ENCODE data around the gene ANKRD45.
"Not testable (repeated sequence)": the region's sequence is repeated elsewhere in the genome, so short reads cannot be mapped to it uniquely, and the experiment has no call there.

Gene ANKRD45

DNA sequence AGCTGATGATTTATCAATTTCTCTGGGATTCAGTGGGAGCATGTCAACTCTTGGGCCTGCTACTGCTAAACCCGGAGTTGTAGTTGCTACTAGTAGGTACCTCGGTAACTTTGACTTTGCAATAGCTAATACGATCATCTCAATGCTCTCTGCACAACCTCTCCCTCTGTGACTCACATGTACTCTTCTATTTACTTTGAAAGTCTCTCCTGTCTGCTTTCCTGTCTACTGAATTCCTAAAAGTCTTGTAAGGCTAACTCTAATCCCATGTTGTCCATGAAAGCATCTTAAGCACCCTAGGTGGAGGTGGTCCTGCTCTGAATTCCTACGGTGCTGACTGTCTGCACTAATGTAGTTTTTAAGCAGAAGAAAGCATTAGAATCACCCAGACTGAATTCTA, 96.1 kb downstream of the ANKRD45 start:
- DNase-seq (ENCODE audit: low spot score) (no peak), FAIRE-seq (no peak)

DNA sequence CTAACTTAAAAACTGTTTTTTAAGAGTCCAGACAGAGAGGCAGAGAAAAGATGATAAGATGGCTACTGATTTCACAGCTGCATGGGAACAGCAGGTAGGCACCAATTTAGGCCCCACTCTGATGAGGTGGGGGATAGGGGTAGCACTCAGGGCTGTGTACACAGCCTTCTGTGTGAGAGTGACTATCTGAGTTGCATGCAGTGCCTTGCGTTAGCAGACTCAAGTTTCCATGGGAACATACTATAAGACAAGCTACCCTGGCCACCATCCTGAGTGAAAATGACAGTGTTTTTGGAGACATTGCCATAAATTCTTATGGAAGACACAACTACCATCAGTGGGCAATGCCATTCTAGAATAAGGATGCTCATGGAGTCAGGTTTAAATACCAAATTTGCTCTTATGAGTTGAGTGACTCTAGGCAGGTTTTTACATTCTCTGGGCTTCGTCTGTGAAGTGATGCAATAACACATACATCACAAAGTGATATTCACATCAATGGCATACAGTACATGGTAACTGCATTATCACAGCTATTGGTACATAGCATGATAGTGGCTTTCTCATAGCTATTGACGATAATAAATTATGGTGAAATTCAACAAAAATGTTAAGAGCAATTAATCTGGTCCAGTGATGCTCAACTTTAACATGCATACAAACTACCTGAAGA, 97.3 kb downstream of the ANKRD45 start:
- FAIRE-seq = no peak
- no peak for DNase-seq (ENCODE audit: low spot score)

DNA sequence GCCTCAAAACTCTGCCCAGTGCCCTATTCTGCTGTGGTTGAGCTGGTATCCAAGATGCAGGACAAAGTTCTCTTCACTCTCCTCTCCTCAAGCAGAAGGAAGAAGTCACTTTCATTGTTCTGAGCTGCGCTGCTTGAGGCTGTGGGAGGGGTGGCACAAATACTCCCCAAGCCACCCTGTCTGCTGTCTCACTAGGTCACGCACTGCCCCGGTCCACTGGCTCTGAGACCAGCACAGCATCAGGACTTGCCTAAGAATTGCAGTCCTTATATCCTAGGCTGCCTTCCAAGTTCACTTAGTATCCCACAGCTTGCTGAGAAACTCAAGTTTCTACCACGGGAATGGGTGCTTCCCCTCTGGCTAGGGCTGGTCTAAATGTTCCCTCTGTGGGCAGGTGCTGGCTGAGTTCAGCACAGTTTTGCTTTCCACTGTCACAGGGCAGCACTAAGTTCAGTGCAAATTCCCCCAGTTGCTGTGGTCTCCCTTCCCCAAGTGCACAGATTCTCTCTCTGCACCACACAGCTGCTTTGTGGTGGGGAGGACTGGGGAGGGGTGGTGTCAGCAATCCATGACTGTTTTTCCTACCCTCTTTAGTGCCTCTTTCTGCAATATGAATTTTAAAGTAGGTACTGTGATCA, 99.2 kb downstream of the ANKRD45 start:
- no peak for DNase-seq (ENCODE audit: low spot score)
- no peak for FAIRE-seq

DNA sequence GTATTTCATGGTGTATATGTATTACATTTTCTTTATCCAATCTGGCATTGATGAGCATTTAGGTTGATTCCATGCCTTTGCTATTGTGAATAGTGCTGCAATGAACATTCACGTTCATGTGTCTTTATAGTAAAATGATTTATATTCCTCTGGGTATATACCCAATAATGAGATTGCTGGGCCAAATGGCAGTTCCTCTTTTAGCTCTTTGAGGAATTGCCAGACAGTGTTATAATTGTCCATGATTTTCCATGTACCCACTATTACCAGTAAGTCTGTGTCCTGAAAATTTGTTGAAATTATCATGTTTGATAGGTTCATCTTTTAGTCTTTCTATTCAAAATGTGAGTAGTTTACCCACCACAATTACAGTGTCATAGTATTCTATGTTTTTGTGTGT, 101.2 kb downstream of the ANKRD45 start:
- DNase-seq (ENCODE audit: low spot score) = no peak
- FAIRE-seq = no peak

DNA sequence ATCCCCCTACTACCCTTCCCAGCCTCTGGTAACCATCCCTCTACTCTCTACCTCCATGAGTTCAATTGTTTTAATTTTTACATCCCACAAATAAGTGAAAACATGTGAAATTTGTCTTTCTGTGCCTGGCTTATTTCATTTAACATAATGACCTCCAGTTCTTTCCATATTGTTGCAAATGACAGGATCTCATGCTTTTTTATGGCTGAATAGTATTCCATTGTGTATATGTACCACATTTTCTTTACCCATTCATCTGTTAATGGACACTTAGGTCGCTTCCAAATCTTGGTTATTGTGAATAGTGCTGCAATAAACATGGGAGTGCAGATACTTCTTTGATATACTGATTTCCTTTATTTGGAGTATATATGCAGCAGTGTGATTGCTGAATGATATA, 105.8 kb downstream of the ANKRD45 start:
- not testable (repeated sequence) for FAIRE-seq; DNase-seq (ENCODE audit: low spot score)

DNA sequence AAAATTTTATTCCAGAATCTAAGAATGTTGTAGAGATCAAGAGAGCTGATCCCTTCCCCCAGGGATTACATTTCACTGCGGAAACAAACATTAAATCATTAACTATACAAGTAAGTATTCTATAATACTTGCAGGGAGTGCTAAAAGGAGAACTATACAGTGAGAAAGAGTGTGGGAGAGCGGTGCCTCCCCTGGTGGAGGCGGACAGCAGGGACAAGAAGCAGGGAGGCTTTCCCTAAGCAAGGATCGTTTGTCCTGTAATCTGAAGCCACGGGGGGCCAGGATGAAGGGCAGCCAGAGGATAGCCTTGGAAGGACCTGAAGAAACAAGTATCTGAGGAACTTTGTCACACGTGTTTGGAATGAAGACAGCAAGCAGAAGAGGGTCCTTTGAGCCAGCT, 106.8 kb downstream of the ANKRD45 start:
- FAIRE-seq = no peak
- peak; percentile 13 for DNase-seq (ENCODE audit: low spot score)

DNA sequence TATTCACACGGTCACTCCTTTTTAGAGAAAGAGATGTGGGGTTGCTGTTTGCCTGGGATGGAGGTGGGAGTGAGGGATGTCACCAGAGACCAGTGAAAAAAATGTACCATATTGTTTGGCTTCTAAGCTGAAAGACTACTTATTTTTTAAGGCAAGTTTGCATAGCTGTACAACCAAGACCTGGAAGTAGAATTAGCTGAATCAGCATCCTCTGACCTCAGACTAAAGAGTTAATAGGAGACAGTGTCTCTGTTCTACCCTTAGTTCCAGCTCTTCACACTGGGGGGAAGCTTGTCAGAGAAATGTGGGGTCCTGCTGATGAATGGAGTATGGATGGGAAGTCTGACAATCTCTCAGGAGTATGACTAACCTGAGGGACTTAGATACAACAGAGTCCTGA, 108.4 kb downstream of the ANKRD45 start:
- DNase-seq (ENCODE audit: low spot score) (no peak), FAIRE-seq (no peak)

DNA sequence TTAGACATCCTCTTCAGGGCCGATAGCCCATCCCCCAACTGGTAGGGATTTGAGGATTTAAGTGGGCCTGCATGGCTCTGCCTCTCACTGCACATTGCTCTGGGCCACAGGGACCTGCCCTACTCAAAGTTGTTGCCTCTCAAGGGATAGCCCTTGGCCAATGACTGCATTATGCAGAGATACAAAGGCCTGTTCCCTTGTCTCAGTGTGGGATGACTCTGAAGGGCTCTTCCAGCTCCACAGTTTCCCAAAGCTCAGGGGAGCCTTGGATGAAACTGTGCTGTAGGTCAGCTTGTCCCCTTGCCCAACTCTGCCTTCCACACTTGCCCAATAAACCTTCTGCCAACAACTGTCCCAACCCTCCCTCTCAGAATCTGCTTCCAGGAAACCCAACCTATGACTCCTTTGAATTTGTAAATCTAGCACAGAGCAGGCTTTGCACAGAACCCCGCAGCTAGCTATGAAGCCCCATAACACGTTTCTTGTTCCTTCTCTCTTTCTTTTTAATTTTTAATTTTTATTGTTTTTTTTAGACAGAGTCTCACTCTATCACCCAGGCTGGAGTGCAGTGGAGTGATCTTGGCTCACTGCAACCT, 109.3 kb downstream of the ANKRD45 start:
- FAIRE-seq (no peak), DNase-seq (ENCODE audit: low spot score) (no peak)

Data from urothelium cell line (cell line).